HG02678 (cell line): Measurements from ENCODE around the gene MAGOH.

Experiments used
- ATAC-seq: cut with Tn5 transposase; IDR thresholded peaks from one replicate; pipeline ENCODE4 v1.9.1; 2021; ENCODE audit warnings: mild to moderate bottlenecking, moderate library complexity; ENCODE audit not compliant: unreplicated experiment

The MAGOH gene

GRCh38 chr1:53271446-53272090, 33.2 kb upstream of the MAGOH start:
- ATAC-seq: no peak

GRCh38 chr1:53270873-53271272, 32.6 kb upstream of the MAGOH start:
- ATAC-seq: no peak

GRCh38 chr1:53270107-53270506, 31.8 kb upstream of the MAGOH start:
- no peak for ATAC-seq

- no peak for ATAC-seq
Observed at GRCh38 chr1:53267761-53268160, 29.4 kb upstream of the MAGOH start.

- no peak for ATAC-seq
Observed at GRCh38 chr1:53266038-53266437, 27.7 kb upstream of the MAGOH start.

GRCh38 chr1:53265581-53265980, 27.3 kb upstream of the MAGOH start:
- ATAC-seq: no peak

GRCh38 chr1:53264048-53264447, 25.7 kb upstream of the MAGOH start:
- no peak for ATAC-seq

GRCh38 chr1:53262000-53262399, 23.7 kb upstream of the MAGOH start:
- no peak for ATAC-seq

- ATAC-seq: no peak
Observed at GRCh38 chr1:53260631-53261247, 22.4 kb upstream of the MAGOH start.

GRCh38 chr1:53259932-53260331, 21.6 kb upstream of the MAGOH start:
- peak; percentile 79 for ATAC-seq

- ATAC-seq: no peak
Observed at GRCh38 chr1:53258216-53258615, 19.9 kb upstream of the MAGOH start.

GRCh38 chr1:53257454-53258081, 19.2 kb upstream of the MAGOH start:
- no peak for ATAC-seq

- no peak for ATAC-seq
Observed at GRCh38 chr1:53256511-53257453, 18.5 kb upstream of the MAGOH start.

- ATAC-seq: no peak
Observed at GRCh38 chr1:53255031-53255430, 16.7 kb upstream of the MAGOH start.

GRCh38 chr1:53254011-53254640, 15.8 kb upstream of the MAGOH start:
- ATAC-seq: no peak

- ATAC-seq: no peak
Observed at GRCh38 chr1:53250325-53250724, 12.0 kb upstream of the MAGOH start.

- no peak for ATAC-seq
Observed at GRCh38 chr1:53249706-53250105, 11.4 kb upstream of the MAGOH start.

- ATAC-seq: no peak
Observed at GRCh38 chr1:53246261-53247134, 8.2 kb upstream of the MAGOH start.

- no peak for ATAC-seq
Observed at GRCh38 chr1:53244141-53244540, 5.8 kb upstream of the MAGOH start.

- ATAC-seq: no peak
Observed at GRCh38 chr1:53242381-53242780, 4.1 kb upstream of the MAGOH start.
